Measurements from ENCODE around the gene TTC27.

DNA sequence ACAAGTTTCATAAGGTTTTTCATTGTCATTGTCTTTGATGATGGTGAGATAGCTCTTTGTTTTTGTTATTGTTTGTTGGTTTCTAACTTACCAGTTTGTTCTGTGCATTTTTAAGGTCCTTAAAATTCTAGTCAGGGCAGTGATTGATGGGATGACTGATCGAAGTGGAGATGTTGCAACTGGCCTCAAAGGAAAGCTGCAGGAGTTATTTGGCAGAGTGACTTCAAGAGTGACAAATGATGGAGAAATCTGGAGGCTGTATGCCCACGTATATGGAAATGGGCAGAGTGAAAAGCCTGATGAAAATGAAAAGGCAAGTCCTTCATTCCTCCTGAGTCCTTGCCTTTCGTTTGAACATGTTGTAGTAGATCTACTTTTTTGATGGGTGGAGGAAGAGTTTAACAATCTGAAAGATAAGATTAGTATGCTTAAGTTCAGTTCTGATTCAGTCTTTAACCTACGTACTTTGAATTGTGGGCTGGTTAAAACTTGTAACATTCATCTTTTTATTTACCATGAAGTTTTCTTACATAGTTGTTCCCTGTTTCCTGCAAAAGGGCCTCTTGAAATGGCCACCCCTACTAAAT is 183.2 kb downstream of the TTC27 start:
- TF ChIP-seq, protein P1, sequence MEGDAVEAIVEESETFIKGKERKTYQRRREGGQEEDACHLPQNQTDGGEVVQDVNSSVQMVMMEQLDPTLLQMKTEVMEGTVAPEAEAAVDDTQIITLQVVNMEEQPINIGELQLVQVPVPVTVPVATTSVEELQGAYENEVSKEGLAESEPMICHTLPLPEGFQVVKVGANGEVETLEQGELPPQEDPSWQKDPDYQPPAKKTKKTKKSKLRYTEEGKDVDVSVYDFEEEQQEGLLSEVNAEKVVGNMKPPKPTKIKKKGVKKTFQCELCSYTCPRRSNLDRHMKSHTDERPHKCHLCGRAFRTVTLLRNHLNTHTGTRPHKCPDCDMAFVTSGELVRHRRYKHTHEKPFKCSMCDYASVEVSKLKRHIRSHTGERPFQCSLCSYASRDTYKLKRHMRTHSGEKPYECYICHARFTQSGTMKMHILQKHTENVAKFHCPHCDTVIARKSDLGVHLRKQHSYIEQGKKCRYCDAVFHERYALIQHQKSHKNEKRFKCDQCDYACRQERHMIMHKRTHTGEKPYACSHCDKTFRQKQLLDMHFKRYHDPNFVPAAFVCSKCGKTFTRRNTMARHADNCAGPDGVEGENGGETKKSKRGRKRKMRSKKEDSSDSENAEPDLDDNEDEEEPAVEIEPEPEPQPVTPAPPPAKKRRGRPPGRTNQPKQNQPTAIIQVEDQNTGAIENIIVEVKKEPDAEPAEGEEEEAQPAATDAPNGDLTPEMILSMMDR (IDR thresholded peaks at IDR 0.05), result no peak
- TF ChIP-seq POLR2A (IDR thresholded peaks at IDR 0.05), result no peak
